Brain pericyte (primary cell): ENCODE measurements around the gene ACSF3.
"Not testable (repeated sequence)": the region's sequence is repeated elsewhere in the genome, so short reads cannot be mapped to it uniquely, and the experiment has no call there.

ENCODE experiments used
- DNase-seq: peaks from one replicate; pipeline ENCODE4 v3.0.0-alpha.2; 2012; ENCODE audit warnings: low read depth, low spot score

The ACSF3 gene

GRCh38 chr16:89055894-89056555, 37.6 kb upstream of the ACSF3 start:
- no peak for DNase-seq

DNA sequence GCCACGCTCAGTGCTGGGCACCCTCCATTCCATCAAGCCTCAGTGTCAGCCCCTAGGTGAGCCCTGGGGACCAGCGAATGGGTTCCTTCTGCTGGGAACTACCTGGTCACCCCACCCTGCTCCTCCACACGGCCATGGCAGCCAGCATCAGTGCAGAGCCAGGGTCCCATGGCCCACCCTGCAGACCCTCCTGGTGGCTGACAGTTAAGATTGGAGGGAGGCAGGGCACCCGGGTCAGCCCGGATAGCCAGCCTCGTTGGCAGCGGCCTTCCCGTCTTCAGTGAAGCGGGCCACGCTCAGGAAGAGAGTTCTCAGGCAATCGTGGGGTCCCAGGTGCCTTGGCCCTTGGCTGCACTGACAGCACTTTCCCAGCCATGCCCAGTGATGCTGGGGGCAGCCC, 37.1 kb upstream of the ACSF3 start:
- DNase-seq, result no peak

- no peak for DNase-seq
These were observed 35.9 kb upstream of the ACSF3 start for GRCh38 chr16:89057738-89058137.

DNA sequence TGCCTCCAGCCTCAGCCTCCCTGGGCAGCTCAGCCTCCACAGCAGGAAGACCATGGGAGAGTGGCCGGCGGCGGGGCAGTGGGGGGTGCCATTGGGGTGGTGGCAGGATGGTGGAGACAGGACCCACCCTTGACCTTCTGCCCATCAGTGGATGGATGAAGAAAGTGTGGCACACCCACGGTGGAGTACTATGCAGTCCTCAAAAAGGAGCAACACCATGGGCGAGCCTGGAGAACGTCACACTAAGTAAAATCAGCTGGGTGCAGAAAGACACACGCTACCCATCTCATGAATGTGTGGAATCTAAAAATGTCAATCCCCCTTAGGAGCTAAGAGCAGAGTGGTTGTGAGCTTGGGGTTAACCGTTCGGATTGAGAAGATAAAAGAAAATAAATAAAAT, 34.8 kb upstream of the ACSF3 start:
- DNase-seq, result no peak

- no peak for DNase-seq
These were observed 33.4 kb upstream of the ACSF3 start for GRCh38 chr16:89060207-89060794.

DNA sequence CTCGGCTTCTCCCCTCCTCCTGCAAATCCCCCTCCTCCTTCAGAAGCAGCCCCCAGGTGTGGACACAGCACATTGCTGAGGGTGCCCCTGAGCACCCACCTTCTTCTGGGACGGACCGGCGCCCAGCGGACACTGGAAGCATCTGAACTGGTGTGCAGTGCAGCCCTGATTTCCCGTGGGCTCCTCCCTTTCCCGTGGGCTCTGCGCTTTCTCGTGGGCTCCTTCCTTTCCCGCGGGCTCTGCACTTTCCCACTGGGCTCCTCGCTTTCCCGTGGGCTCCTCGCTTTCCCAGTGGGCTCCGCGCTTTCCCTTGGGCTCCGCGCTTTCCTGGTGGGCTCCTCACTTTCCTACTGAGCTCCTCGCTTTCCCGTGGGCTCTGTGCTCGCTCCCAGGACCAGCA, 32.6 kb upstream of the ACSF3 start:
- no peak for DNase-seq

DNA sequence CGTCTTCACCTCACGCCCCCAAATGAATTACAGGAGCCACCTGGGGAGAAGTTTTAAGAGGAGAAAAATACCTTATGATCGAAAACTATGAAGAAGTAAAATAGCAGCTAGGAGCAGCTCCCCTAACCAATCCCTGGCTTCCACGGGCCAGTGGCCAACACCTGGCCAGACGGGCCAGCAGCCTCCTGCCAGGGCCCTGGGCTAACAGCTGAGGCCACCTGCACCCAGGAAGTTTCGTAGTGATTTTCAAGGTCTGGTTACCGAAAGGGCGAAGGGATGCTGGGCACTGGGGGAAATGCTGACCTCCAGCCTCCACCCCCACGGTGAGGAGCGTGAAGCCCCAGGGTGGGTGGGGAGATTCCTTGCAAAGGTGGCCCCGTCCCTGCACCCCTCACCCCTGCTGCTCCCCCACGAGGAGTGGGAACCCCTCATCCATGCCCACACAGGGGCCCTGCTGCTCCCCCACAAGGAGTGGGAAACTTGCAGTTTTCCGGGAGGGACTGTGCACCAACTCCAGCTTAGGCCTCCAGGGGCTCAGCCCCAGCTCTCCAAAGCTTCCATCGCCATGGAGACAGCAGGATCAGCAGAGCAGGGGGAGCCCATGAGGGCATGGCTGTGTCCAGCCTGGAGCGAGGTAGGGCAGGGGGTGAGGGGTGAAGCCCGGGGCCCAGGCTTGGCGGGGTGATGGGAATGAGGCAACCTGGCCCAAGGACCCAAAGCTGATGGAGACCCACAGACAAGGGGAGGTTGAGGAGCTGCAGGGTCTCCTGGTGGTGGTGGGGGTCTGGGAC, 31.9 kb upstream of the ACSF3 start:
- DNase-seq, result no peak

GRCh38 chr16:89062389-89063345, 31.0 kb upstream of the ACSF3 start:
- DNase-seq, result no peak

GRCh38 chr16:89063768-89064320, 29.8 kb upstream of the ACSF3 start:
- no peak for DNase-seq

- DNase-seq, result no peak
These were observed 28.8 kb upstream of the ACSF3 start for GRCh38 chr16:89064606-89065457.

DNA sequence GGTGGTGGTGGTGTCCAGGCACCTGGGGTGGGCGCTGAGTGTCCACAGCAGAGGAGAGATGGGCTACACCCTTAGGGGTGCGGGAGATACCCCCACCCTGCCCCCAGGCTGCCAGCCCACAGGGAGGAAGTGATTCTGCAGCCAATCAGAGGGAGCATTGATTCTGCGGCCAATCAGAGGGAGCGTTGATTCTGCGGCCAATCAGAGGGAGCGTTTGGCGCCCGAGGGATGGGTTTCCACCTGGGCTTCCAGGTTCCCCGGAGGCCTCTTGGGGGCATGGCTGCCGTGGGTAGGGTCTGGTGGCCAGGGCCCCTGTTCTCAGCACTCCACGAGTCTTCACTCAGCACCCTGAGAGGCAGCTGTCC, 28.2 kb upstream of the ACSF3 start:
- no peak for DNase-seq

- no peak for DNase-seq
These were observed 26.9 kb upstream of the ACSF3 start for GRCh38 chr16:89066721-89067120.

DNA sequence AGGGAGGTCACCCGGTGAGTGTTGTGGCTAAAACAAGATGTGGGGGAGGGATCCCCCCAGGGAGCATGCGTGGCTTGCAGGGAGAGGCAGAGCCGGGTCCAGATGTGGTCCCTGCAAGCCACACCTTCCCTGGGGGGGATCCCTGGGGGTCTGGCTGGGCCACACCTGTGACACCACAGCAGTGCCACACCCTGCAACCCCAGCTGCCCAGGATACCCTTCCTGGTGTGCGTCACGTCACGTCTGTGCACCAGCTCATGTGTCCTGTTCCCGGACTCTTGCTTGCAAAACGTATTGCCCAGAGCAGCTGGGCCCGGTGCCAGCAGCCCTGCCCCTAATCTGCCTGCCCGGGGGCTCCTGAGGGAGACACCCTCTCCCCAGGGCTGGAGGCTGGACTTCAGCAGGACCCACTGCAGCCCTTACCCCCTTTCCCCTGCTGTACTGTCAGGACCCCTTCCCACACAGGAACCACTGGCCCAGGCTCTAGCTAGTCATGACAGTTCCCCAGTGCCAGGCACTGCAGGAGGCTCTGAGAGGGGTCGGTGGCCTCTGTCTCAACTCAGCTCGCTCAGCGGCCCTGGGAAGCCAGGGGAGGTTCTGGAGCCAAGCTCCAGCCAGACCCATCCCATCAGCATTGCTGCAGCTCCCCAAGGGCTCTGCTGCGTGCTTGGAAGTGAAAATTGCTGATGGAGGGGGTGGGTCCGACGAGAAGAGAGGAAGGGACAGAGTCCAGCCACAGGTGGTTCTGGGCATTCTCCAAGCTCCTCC, 25.8 kb upstream of the ACSF3 start:
- DNase-seq, result no peak

DNA sequence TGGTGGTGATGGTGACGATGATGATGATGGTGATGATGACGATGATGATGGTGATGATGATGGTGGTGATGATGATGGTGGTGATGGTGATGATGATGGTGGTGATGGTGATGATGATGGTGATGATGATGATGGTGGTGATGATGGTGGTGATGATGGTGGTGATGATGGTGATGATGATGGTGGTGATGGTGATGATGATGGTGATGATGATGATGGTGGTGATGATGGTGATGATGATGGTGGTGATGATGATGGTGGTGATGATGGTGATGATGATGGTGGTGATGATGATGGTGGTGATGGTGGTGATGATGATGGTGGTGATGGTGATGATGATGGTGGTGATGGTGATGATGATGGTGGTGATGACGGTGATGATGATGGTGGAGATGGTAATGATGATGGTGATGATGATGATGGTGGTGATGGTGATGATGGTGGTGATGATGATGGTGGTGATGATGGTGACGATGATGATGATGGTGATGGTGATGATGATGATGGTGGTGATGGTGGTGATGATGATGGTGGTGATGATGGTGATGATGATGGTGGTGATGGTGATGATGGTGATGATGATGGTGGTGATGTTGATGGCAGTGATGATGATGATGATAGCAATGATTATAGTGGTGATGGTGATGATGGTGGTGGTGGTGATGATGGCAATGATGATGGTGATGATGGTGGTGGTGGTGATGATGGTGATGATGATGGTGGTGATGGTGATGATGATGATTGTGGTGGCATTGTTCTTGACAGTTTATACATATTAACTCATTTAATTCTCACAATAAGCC, 24.6 kb upstream of the ACSF3 start:
- not testable (repeated sequence) for DNase-seq

DNA sequence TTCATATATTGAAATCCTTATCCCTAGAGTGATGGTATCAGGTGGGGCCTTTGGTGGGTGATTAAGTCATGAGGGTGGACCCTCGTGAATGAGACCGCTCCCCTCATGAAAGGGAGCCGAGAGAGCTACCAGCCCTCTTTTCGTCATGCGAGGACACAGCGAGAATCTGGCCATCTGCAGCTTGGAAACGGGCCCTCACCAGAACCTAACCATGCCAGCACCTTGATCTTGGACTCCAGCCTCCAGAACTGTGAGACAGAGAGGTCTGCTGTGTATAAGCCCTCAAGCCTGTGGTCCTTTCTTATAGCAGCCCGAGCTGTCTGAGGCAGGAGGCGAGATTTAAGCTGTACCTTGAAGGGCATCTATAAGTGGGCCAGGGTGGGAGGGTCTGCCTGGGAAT, 23.7 kb upstream of the ACSF3 start:
- DNase-seq, result no peak

DNA sequence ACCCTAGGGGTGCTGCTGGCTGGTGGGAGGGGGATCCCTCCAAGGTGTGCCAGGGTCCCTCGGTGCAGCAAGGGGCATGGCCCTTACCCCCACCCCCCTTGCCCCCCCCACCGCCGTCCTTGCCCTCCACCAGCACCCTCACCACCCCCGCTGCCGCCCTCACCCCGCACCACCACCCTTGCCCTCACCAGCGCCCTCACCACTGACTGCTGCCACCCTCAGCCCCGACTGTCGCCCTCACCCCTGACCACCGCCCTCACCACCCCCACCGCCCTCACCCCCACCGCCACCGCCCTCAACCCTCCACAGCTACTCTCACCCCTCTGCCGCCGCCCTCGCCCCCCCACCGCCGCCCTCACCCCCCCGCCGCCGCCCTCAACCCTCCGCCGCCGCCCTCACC, 23.1 kb upstream of the ACSF3 start:
- no peak for DNase-seq

DNA sequence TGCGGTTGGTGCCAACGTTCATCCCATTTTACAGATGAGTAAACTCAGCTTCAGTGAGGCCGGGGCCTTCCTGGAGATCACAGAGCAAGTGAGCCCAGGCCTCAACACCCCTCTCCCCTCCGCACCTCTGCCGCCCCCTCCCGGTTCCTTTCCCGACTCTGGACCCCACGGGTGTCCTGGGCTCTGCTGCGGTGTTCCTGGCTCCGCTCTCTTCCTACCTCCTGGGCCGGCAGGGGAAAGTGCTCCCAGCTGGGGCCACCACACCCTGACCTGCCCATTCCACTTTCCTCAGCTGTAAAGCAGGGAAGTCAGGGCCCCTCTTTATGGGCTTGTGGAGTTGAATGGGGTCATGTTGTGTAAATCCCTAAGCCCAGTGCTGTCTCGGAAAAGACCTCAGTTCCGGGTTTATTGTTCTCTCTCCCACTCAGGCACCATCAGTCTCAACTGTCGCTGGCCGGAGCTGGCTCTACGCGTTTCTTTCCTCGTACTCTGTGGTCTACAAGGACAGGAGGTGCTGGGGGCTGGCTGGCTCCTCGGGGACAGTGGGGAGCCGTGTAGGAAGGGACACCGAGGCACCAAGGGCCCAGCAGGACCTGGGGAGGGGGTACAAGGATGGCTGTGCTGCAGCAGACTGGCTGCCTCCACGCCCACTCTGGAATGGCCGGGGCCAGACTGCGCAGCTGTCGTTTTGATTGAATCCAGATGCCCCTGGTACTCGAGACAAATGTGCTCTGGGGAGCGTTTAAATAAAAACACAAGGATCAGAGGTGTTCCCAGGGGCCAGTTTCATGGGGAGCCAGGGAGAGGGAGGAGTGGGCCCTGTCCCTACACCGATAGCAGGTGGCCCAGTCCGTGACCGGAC, 21.7 kb upstream of the ACSF3 start:
- DNase-seq, result no peak

- DNase-seq, result no peak
These were observed 21.0 kb upstream of the ACSF3 start for GRCh38 chr16:89072548-89073130.
